OCI-LY7 (cell line): ENCODE measurements around the gene TIAL1. TPM values are rescaled to one million over a fixed set of nuclear protein-coding genes. Genes with fewer than 3 reads are reported as not detected.

ENCODE experiments used
- BruUV-seq: library from RNA; stranded (reverse); fragments of 400-500 nt; replicated peaks from 2 replicates; lab custom pipeline; 2021; lab: Mats Ljungman, UMichigan
- CTCF ChIA-PET: fragments of 300-600 bp; sonication (Branson Sonifier 250); formaldehyde crosslinking; loops from one replicate; lab custom pipeline; 2022; ENCODE audit warnings: antibody characterized with exemption; ENCODE audit not compliant: unreplicated experiment; lab: Charles Lee
- POLR2A ChIA-PET: fragments of 300-600 bp; sonication (Branson Sonifier 250); formaldehyde crosslinking; loops from one replicate; lab custom pipeline; 2022; ENCODE audit warnings: antibody characterized with exemption; lab: Charles Lee
- DNase-seq: peaks from one replicate; pipeline ENCODE4 v3.0.0-alpha.2; 2015; ENCODE audit warnings: low spot score
- H2AFZ ChIP-seq: fragments of 200-600 bp; sonication (generic), shearing (Covaris generic); 2 replicates; pipeline ENCODE4 v1.6.1; 2014; ENCODE audit warnings: mild to moderate bottlenecking, antibody characterized with exemption, low read length, moderate library complexity
- H3K27ac ChIP-seq: fragments of 200-600 bp; sonication (generic); 2 replicates; pipeline ENCODE4 v1.5.1; 2014; ENCODE audit warnings: mixed run types, low read depth, mild to moderate bottlenecking, moderate library complexity, low read length, inconsistent platforms; ENCODE audit not compliant: poor library complexity, severe bottlenecking
- H3K36me3 ChIP-seq: fragments of 200-600 bp; sonication (generic); 2 replicates; pipeline ENCODE4 v1.6.1; 2014; ENCODE audit warnings: mild to moderate bottlenecking, antibody characterized with exemption, low read length, moderate library complexity, mixed read lengths; ENCODE audit not compliant: insufficient read depth
- H3K4me1 ChIP-seq: fragments of 200-600 bp; sonication (generic); 2 replicates; pipeline ENCODE4 v1.5.1; 2014; ENCODE audit warnings: mild to moderate bottlenecking, low read length; ENCODE audit not compliant: insufficient read depth, poor library complexity, severe bottlenecking
- H3K4me2 ChIP-seq: fragments of 200-600 bp; sonication (generic); 2 replicates; pipeline ENCODE4 v1.6.1; 2014; ENCODE audit warnings: mild to moderate bottlenecking, low read length
- H3K4me3 ChIP-seq: fragments of 200-600 bp; sonication (generic); 2 replicates; pipeline ENCODE4 v1.5.1; 2014; ENCODE audit warnings: mild to moderate bottlenecking, low read depth, low read length; ENCODE audit not compliant: poor library complexity, severe bottlenecking
- H3K79me2 ChIP-seq: fragments of 200-600 bp; sonication (generic); 2 replicates; pipeline ENCODE4 v1.6.1; 2016; ENCODE audit warnings: low read depth, mild to moderate bottlenecking, low read length, moderate library complexity, mixed read lengths; ENCODE audit not compliant: insufficient read depth
- H3K9me2 ChIP-seq: fragments of 200-600 bp; sonication (generic); 2 replicates; pipeline ENCODE4 v1.6.1; 2016; ENCODE audit warnings: mild to moderate bottlenecking, low read length, mixed read lengths; ENCODE audit not compliant: insufficient read depth
- H3K9me3 ChIP-seq: fragments of 200-600 bp; sonication (generic); 2 replicates; pipeline ENCODE4 v1.6.1; 2014; ENCODE audit warnings: mild to moderate bottlenecking, mixed run types, low read length, mixed read lengths
- H4K20me1 ChIP-seq: fragments of 200-600 bp; sonication (generic); 2 replicates; pipeline ENCODE4 v1.6.1; 2014; ENCODE audit warnings: mild to moderate bottlenecking, antibody characterized with exemption, low read length, moderate library complexity, mixed read lengths; ENCODE audit not compliant: insufficient read depth
- EZH2phosphoT487 ChIP-seq: fragments of 200-600 bp; sonication (generic); IDR thresholded peaks from 2 replicates; pipeline ENCODE4 v1.6.1; 2018; ENCODE audit warnings: low read depth, borderline replicate concordance, mild to moderate bottlenecking, mixed run types, antibody characterized with exemption, low read length, moderate library complexity, mixed read lengths
- intact Hi-C: fragments of 100-400 bp; cut with micrococcal nuclease; formaldehyde crosslinking; loops from one replicate; pipeline ENCODE4 v1.10.0; 2022; ENCODE audit not compliant: unreplicated experiment
- total RNA-seq, 2 experiments: library from RNA; depleted of rRNA in 1 of 2; stranded (reverse); fragments of >200 nt in 1 of 2; shearing (Covaris generic) in 1 of 2; gene quantifications; 2 replicates each; pipeline ENCODE4 v1.2.3, GENCODE V29; 2014 to 2022
- TF ChIP-seq, protein P1 (sequence below): fragments of 200-600 bp; sonication (generic); conservative IDR thresholded peaks from 2 replicates; pipeline ENCODE4 v1.5.1; 2014; ENCODE audit warnings: mild to moderate bottlenecking, antibody characterized with exemption, low read length, moderate library complexity, mixed read lengths

Gene TIAL1
- total RNA-seq, 2 experiments from 2014 or later: 61.1 to 172 TPM

DNA sequence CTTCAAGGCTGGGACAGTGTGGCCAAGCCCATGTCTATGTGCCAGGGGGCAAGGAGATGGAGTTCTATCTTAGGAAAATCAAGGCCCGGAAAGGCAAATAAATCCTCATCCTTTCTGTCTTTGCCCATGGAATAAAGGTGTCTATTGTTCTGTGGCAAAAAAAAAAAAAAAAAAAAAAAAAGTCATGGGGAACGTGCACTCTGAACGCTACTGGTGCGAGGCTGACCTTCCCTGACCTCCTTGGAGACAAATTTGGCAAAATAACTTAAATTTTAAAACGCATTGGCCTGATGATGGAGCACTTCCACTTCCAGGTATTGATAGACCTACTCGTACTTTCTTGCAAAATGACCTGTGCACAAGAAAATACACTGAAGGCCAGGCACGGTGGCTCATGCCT, 42.2 kb upstream of the TIAL1 start:
- no peak overlapping the region for H2AFZ ChIP-seq
- POLR2A ChIA-PET: no interaction called here
- TF ChIP-seq EZH2phosphoT487: no peak
- TF ChIP-seq, protein P1, sequence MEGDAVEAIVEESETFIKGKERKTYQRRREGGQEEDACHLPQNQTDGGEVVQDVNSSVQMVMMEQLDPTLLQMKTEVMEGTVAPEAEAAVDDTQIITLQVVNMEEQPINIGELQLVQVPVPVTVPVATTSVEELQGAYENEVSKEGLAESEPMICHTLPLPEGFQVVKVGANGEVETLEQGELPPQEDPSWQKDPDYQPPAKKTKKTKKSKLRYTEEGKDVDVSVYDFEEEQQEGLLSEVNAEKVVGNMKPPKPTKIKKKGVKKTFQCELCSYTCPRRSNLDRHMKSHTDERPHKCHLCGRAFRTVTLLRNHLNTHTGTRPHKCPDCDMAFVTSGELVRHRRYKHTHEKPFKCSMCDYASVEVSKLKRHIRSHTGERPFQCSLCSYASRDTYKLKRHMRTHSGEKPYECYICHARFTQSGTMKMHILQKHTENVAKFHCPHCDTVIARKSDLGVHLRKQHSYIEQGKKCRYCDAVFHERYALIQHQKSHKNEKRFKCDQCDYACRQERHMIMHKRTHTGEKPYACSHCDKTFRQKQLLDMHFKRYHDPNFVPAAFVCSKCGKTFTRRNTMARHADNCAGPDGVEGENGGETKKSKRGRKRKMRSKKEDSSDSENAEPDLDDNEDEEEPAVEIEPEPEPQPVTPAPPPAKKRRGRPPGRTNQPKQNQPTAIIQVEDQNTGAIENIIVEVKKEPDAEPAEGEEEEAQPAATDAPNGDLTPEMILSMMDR: no peak
- H3K4me2 ChIP-seq: no peak overlapping the region
- no peaks in the 10 kb centered on the region for H4K20me1 ChIP-seq
- H3K4me3 ChIP-seq: no peak overlapping the region
- intact Hi-C loops: no loop called here
- no peak overlapping the region for H3K27ac ChIP-seq
- no peaks in the 10 kb centered on the region for H3K36me3 ChIP-seq
- H3K9me2 ChIP-seq: no peaks in the 10 kb centered on the region
- H3K4me1 ChIP-seq: no peaks in the 10 kb centered on the region
- H3K9me3 ChIP-seq: no peaks in the 10 kb centered on the region
- H3K79me2 ChIP-seq: no peaks in the 10 kb centered on the region
- BruUV-seq: no TSS peak
- CTCF ChIA-PET: no interaction called here
- DNase-seq: no peak

DNA sequence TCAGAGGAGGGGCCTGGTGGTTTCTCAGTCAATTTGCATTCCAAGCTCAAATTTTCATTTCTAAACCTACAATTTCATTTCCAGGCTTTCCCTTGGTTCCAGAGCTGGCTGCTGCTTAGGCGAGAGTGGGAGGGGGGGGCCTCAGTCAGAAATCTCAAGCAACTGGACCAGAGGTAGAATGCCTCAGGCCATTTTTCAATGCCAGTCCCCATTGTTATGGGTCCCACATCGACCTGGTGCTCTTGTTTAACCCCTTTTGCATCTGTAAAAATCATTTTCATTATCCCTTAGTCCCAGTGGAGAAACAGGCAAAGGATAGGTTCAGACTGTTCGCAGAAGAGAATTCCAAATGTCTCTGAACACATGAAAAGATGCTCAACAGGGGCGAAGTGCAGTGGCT, 40.9 kb upstream of the TIAL1 start:
- no peak for TF ChIP-seq EZH2phosphoT487
- TF ChIP-seq, protein P1: no peak
- no peaks in the 10 kb centered on the region for H3K36me3 ChIP-seq
- no peak overlapping the region for H3K27ac ChIP-seq
- no peaks in the 10 kb centered on the region for H3K9me2 ChIP-seq
- intact Hi-C loops: no loop called here
- no peak overlapping the region for H3K4me2 ChIP-seq
- no peaks in the 10 kb centered on the region for H3K4me1 ChIP-seq
- POLR2A ChIA-PET: interaction anchor here (0.7 kb wide), 1 partner anchor 19 kb away, joined by 3 read pairs; no protein-coding TSS in a partner anchor
- BruUV-seq: no TSS peak
- H4K20me1 ChIP-seq: no peaks in the 10 kb centered on the region
- CTCF ChIA-PET: no interaction called here
- DNase-seq: no peak
- H2AFZ ChIP-seq: 0 out of 2 replicates have a peak overlapping the region, but pooled peaks have one; percentile 9
- no peaks in the 10 kb centered on the region for H3K9me3 ChIP-seq
- no peaks in the 10 kb centered on the region for H3K79me2 ChIP-seq
- no peak overlapping the region for H3K4me3 ChIP-seq

DNA sequence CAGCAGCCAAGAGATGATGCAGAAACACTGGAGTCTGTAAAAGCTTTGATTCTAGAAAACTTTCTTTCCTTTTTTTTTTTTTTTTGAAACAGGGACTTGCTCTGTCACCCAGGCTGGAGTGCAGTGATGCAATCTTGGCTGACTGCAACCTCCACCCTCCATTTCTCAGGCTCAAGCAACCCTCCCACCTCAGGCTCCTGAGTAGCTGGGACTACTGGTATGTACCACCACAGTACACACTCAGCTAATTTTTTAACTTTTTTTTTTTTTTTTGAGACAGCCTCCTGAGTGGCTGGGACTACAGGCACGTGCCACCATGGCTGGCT, 37.4 kb upstream of the TIAL1 start:
- Histone ChIP-seq H3K4me1 (no peaks in the 10 kb centered on the region), H3K9me2 (no peaks in the 10 kb centered on the region), H4K20me1 (no peaks in the 10 kb centered on the region), H2AFZ (no peak overlapping the region), H3K4me2 (no peak overlapping the region), H3K36me3 (no peaks in the 10 kb centered on the region), H3K9me3 (no peaks in the 10 kb centered on the region), H3K79me2 (no peaks in the 10 kb centered on the region), H3K4me3 (no peak overlapping the region), H3K27ac (no peak overlapping the region)
- POLR2A ChIA-PET: no interaction called here
- BruUV-seq: no TSS peak
- no peak for DNase-seq
- intact Hi-C loops: no loop called here
- CTCF ChIA-PET: no interaction called here
- TF ChIP-seq, protein P1: no peak
- no peak for TF ChIP-seq EZH2phosphoT487
